Skin of body (tissue), 2 donors: ENCODE measurements around the gene MTFP1. TPM values are rescaled to one million over a fixed set of nuclear protein-coding genes. Genes with fewer than 3 reads are reported as not detected.
A peak's percentile ranks its signal among the peaks of the same experiment; 100 is the strongest.
"Not testable (repeated sequence)": the region's sequence is repeated elsewhere in the genome, so short reads cannot be mapped to it uniquely, and the experiment has no call there.

Experiments used
- DNase-seq: peaks from one replicate; lab custom pipeline; 2025; lab: John Stamatoyannopoulos, UW
- total RNA-seq: library from RNA; depleted of rRNA; stranded (reverse); fragments of >200 nt; gene quantifications from one replicate; pipeline ENCODE4 v1.2.3, GENCODE V29; 2014

MTFP1 gene
- 3.3 TPM for total RNA-seq

- DNase-seq: no peak
Observed at GRCh38 chr22:30425616-30426387, at the start of gene MTFP1. TSS of gene MTFP1 (plus strand) at chr22:30425768. CDS start at chr22:30425880, 112 bp downstream.

- no peak for DNase-seq
Observed at GRCh38 chr22:30380011-30380410, 45.6 kb upstream of the MTFP1 start.

GRCh38 chr22:30381264-30381663, 44.3 kb upstream of the MTFP1 start:
- no peak for DNase-seq

GRCh38 chr22:30382340-30382739, 43.2 kb upstream of the MTFP1 start:
- DNase-seq: no peak

- DNase-seq: no peak
Observed at GRCh38 chr22:30383061-30383460, 42.5 kb upstream of the MTFP1 start.

GRCh38 chr22:30385942-30386341, 39.6 kb upstream of the MTFP1 start:
- DNase-seq: no peak

GRCh38 chr22:30386608-30386959, 39.0 kb upstream of the MTFP1 start:
- no peak for DNase-seq

GRCh38 chr22:30386960-30387827, 38.4 kb upstream of the MTFP1 start, which contains the start of gene RNF215:
TSS of gene RNF215 (minus strand) at chr22:30387411. CDS start at chr22:30387313, 98 bp downstream.
- peak; percentile 42 for DNase-seq

- DNase-seq: no peak
Observed at GRCh38 chr22:30390974-30391691, 34.4 kb upstream of the MTFP1 start.

GRCh38 chr22:30392661-30393321, 32.8 kb upstream of the MTFP1 start:
- no peak for DNase-seq

GRCh38 chr22:30393322-30393680, 32.3 kb upstream of the MTFP1 start:
- no peak for DNase-seq

GRCh38 chr22:30393885-30394284, 31.7 kb upstream of the MTFP1 start:
- DNase-seq: no peak

GRCh38 chr22:30396871-30397655, 28.5 kb upstream of the MTFP1 start, which contains the start of gene SEC14L2:
TSS of gene SEC14L2 (plus strand) at chr22:30397018. CDS start at chr22:30397117, 99 bp downstream.
- no peak for DNase-seq

- DNase-seq: no peak
Observed at GRCh38 chr22:30397656-30398635, 27.6 kb upstream of the MTFP1 start.

- no peak for DNase-seq
Observed at GRCh38 chr22:30398685-30399680, 26.6 kb upstream of the MTFP1 start.

GRCh38 chr22:30399718-30400117, 25.9 kb upstream of the MTFP1 start:
- DNase-seq: no peak

- no peak for DNase-seq
Observed at GRCh38 chr22:30400159-30400558, 25.4 kb upstream of the MTFP1 start.

- not testable (repeated sequence) for DNase-seq
Observed at GRCh38 chr22:30401024-30401423, 24.5 kb upstream of the MTFP1 start.
